ENCODE measurements around the gene GPR137B. TPM values are rescaled to one million over a fixed set of nuclear protein-coding genes. Genes with fewer than 3 reads are reported as not detected.

GPR137B gene
- total RNA-seq, 1 donor from 2014 or later, result 11.8 TPM

DNA sequence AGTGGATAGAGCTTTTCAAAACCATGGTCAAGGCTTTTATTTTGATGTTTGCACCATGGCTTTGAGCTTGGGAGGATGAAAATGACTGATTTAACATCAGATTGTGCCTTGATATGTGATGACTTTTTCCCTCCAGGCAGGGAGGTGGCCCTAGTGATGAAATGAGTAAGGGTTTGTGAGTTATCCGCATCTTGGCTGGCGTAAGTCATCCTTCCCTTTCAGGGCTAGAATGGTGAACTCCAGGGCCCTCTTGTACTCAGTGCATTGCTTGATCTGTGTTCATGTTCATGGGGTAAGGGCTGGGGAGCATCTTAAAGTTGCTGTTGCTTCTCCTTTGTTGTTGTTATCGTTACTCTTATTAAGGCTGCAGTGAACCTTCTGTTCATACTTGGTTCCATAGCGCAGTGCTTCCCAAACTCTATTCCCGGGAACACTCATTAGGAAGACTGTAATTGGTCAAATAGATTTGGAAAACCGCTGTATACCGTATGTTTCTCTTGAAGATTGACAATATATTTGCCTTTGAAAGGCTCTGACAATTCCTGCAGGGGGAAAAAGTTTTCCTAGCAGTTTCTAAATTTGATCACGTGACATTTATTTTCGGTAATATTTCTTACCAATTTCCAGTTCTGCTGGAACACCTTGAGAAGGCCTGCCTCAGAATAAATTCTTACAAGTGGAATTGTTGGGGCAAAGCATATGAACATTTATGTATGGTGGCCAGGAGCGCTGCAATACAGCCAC, 23.1 kb downstream of the GPR137B start:
- H3K27ac Mint-ChIP-seq (ENCODE audit: unreplicated experiment), result no peak overlapping the region
- no peak for DNase-seq (ENCODE audit: low read depth, low spot score)
- H3K36me3 Mint-ChIP-seq (ENCODE audit: low read depth), result peaks cover 30% of the 10 kb centered on the region
- no peak overlapping the region for H3K4me3 Mint-ChIP-seq
- TF ChIP-seq, protein P1, sequence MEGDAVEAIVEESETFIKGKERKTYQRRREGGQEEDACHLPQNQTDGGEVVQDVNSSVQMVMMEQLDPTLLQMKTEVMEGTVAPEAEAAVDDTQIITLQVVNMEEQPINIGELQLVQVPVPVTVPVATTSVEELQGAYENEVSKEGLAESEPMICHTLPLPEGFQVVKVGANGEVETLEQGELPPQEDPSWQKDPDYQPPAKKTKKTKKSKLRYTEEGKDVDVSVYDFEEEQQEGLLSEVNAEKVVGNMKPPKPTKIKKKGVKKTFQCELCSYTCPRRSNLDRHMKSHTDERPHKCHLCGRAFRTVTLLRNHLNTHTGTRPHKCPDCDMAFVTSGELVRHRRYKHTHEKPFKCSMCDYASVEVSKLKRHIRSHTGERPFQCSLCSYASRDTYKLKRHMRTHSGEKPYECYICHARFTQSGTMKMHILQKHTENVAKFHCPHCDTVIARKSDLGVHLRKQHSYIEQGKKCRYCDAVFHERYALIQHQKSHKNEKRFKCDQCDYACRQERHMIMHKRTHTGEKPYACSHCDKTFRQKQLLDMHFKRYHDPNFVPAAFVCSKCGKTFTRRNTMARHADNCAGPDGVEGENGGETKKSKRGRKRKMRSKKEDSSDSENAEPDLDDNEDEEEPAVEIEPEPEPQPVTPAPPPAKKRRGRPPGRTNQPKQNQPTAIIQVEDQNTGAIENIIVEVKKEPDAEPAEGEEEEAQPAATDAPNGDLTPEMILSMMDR (conservative IDR thresholded peaks at IDR 0.05), result no peak
- peaks cover 6% of the 10 kb centered on the region for H3K4me1 Mint-ChIP-seq
- peaks cover 8% of the 10 kb centered on the region for H3K9me3 Mint-ChIP-seq
- no peaks in the 10 kb centered on the region for H3K27me3 Mint-ChIP-seq (ENCODE audit: low read depth)

DNA sequence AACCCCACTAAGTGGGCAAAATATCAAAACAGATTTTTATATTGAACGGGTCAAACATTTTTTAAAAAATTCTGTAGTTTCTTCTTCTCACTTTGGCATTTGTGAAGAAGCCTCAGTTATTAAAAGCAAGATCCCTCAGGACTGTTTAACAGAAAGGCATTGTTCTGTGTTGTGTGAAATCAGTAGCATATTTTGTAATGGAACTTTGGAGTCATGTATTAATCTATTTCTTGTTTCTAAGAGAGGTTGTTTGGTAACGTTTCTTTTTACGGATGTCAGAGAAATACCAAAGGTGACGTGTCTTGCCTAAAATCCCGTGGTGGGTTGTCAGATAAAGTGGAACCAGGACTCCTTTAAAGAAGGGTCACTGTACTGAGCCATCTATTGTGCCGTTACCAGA, 23.7 kb downstream of the GPR137B start:
- H3K27ac Mint-ChIP-seq (ENCODE audit: unreplicated experiment), result peak overlapping the region; percentile 12
- peaks cover 28% of the 10 kb centered on the region for H3K36me3 Mint-ChIP-seq (ENCODE audit: low read depth)
- no peaks in the 10 kb centered on the region for H3K4me1 Mint-ChIP-seq
- no peaks in the 10 kb centered on the region for H3K27me3 Mint-ChIP-seq (ENCODE audit: low read depth)
- no peak overlapping the region for H3K4me3 Mint-ChIP-seq
- TF ChIP-seq, protein P1 (conservative IDR thresholded peaks at IDR 0.05), result no peak
- DNase-seq (ENCODE audit: low read depth, low spot score), result no peak
- H3K9me3 Mint-ChIP-seq, result peaks cover 8% of the 10 kb centered on the region

DNA sequence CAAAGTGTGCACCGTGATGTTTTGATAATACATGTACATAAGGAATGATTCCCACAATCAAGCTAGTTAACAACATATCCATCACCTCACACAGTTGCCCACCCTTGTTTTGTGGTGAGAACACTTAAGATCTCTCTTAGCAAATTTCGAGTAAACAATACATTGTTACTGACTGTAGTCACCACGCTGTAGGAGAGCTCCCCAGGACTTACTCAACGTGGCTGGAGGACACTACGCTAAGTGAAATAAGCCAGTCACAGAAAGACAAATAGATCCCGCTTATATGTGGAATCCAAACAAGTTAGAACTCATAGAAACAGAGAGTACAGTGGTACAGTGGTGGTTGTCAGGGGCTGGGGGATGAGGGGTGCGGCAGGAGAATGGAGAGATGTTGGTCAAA, 24.8 kb downstream of the GPR137B start:
- Mint-ChIP-seq H3K4me1 (no peaks in the 10 kb centered on the region), H3K27me3 (ENCODE audit: low read depth) (no peaks in the 10 kb centered on the region), H3K27ac (ENCODE audit: unreplicated experiment) (no peak overlapping the region), H3K4me3 (no peak overlapping the region), H3K36me3 (ENCODE audit: low read depth) (peaks cover 17% of the 10 kb centered on the region), H3K9me3 (no peaks in the 10 kb centered on the region)
- DNase-seq (ENCODE audit: low read depth, low spot score), result no peak
- TF ChIP-seq, protein P1 (conservative IDR thresholded peaks at IDR 0.05), result no peak

DNA sequence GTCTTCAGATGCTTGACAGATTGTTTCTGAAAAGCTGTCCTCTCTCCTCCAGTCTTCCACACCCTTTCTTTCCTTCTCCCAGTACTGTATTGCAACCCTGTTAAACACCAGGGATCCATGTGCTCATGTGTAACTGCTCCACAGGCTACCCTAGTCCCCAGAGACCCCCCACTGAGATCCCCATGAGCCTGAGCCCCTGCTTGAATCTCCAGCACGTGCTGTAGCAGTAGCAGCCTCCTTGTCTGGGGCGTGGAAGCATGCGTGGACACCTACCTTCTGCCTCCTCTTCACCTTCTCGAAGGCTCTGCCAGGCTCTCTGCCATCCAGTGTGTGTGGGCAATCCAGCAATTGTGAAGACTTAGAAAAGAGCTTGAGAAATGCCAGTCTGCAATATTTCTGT, 25.2 kb downstream of the GPR137B start:
- TF ChIP-seq, protein P1 (conservative IDR thresholded peaks at IDR 0.05), result no peak
- DNase-seq (ENCODE audit: low read depth, low spot score), result no peak
- H3K9me3 Mint-ChIP-seq, result no peaks in the 10 kb centered on the region
- H3K4me1 Mint-ChIP-seq, result no peaks in the 10 kb centered on the region
- no peak overlapping the region for H3K27ac Mint-ChIP-seq (ENCODE audit: unreplicated experiment)
- peaks cover 16% of the 10 kb centered on the region for H3K36me3 Mint-ChIP-seq (ENCODE audit: low read depth)
- H3K27me3 Mint-ChIP-seq (ENCODE audit: low read depth), result no peaks in the 10 kb centered on the region
- no peak overlapping the region for H3K4me3 Mint-ChIP-seq

DNA sequence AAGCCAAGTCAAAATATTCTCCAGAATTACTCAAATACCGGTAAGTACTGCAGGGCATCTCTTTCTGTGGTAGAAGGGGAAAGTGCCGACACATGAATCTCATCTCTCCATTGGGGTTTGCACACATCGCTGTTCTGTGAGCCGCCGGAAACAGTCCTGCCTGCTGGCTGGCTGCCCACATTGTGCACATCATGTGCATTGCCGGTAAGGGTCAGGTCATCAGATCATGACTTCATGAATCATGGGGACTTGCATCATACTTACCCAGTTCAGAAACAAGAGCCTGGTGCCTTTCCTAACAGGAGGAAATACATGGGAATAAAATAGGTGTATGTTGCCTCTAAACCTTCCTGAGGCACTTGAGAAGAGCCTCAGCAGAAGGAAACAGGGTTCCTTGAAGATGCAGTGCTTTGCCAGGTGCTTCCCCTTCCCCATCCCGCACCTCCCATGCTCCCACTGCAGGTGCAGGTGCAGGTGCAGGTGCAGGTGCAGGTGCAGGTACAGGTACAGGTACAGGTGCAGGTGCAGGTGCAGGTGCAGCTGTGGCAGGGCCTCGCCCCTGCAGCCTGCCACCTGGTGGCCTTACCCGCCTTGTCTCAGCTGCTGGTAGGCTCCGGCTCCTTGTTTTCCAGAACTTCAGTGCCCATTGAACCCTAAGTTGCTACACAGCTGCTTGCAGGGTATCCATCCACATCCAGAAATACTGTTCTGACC, 26.5 kb downstream of the GPR137B start:
- H3K4me3 Mint-ChIP-seq, result no peak overlapping the region
- H3K27ac Mint-ChIP-seq (ENCODE audit: unreplicated experiment), result no peak overlapping the region
- no peak for DNase-seq (ENCODE audit: low read depth, low spot score)
- TF ChIP-seq, protein P1 (conservative IDR thresholded peaks at IDR 0.05), result no peak
- peaks cover 5% of the 10 kb centered on the region for H3K36me3 Mint-ChIP-seq (ENCODE audit: low read depth)
- no peaks in the 10 kb centered on the region for H3K9me3 Mint-ChIP-seq
- no peaks in the 10 kb centered on the region for H3K27me3 Mint-ChIP-seq (ENCODE audit: low read depth)
- no peaks in the 10 kb centered on the region for H3K4me1 Mint-ChIP-seq
